Neuronal stem cell (in vitro differentiated cells): ENCODE results near the gene TRIB2.

Source experiments
- DNase-seq: peaks from one replicate; pipeline ENCODE4 v3.0.0-alpha.2; 2013; ENCODE audit warnings: low spot score
- H2AFZ ChIP-seq: one replicate; pipeline ENCODE4 v1.6.1; 2013; ENCODE audit warnings: mild to moderate bottlenecking, low read length, inconsistent platforms
- H2AK5ac ChIP-seq: 2 replicates; pipeline ENCODE4 v1.6.1; 2013; ENCODE audit warnings: low read depth, mild to moderate bottlenecking, inconsistent platforms, low read length, moderate library complexity, mixed read lengths
- H2BK120ac ChIP-seq: 2 replicates; pipeline ENCODE4 v1.6.1; 2013; ENCODE audit warnings: low read depth, mild to moderate bottlenecking, inconsistent platforms, low read length, moderate library complexity, mixed read lengths
- H2BK12ac ChIP-seq: one replicate; pipeline ENCODE4 v1.6.1; 2013; ENCODE audit warnings: low read length, inconsistent platforms
- H2BK15ac ChIP-seq: 2 replicates; pipeline ENCODE4 v1.6.1; 2013; ENCODE audit warnings: mild to moderate bottlenecking, low read length, inconsistent platforms, mixed read lengths
- H2BK5ac ChIP-seq: one replicate; pipeline ENCODE4 v1.6.1; 2013; ENCODE audit warnings: inconsistent platforms, mild to moderate bottlenecking, low read length, moderate library complexity
- H3K14ac ChIP-seq: one replicate; pipeline ENCODE4 v1.6.1; 2013; ENCODE audit warnings: low read length, inconsistent platforms
- H3K18ac ChIP-seq: 2 replicates; pipeline ENCODE4 v1.6.1; 2013; ENCODE audit warnings: low read length, inconsistent platforms
- H3K23ac ChIP-seq: 2 replicates; pipeline ENCODE4 v1.6.1; 2013; ENCODE audit warnings: low read depth, mild to moderate bottlenecking, mixed read lengths, low read length, inconsistent platforms; ENCODE audit not compliant: poor library complexity
- H3K27ac ChIP-seq: replicated peaks from 3 replicates; pipeline ENCODE4 v1.5.1; 2013; ENCODE audit warnings: low read length, inconsistent platforms
- H3K27me3 ChIP-seq, 3 experiments: 2 replicates each; pipeline ENCODE4 v1.6.1; 2013; ENCODE audit warnings: low read length in 3 of 3, mild to moderate bottlenecking in 2 of 3, inconsistent platforms in 1 of 3, low read depth in 1 of 3, mixed read lengths in 1 of 3, moderate library complexity in 1 of 3; ENCODE audit not compliant: control insufficient read depth in 3 of 3, insufficient read depth in 3 of 3
- H3K36me3 ChIP-seq, 2 donors: replicated peaks in 1 of 2; 2 replicates each; pipeline ENCODE4 v1.6.1; 2013; ENCODE audit warnings: low read length in 2 of 2; ENCODE audit not compliant: control insufficient read depth in 2 of 2, insufficient read depth in 2 of 2
- H3K4ac ChIP-seq: 2 replicates; pipeline ENCODE4 v1.6.1; 2013; ENCODE audit warnings: inconsistent platforms, mild to moderate bottlenecking, low read length, moderate library complexity
- H3K4me1 ChIP-seq, 2 donors: 1 replicate in 1 of 2; 2 replicates in 1 of 2; pipeline ENCODE4 v1.6.1; 2013; ENCODE audit warnings: low read length in 2 of 2, low read depth in 1 of 2; ENCODE audit not compliant: control insufficient read depth in 2 of 2, insufficient read depth in 1 of 2
- H3K4me2 ChIP-seq: one replicate; pipeline ENCODE4 v1.6.1; 2013; ENCODE audit warnings: mild to moderate bottlenecking, low read length, inconsistent platforms; ENCODE audit not compliant: insufficient read depth, poor library complexity, severe bottlenecking
- H3K4me3 ChIP-seq, 2 donors: 2 replicates each; pipeline ENCODE4 v1.5.1; 2013; ENCODE audit warnings: low read length in 2 of 2, mild to moderate bottlenecking in 2 of 2, inconsistent platforms in 1 of 2, moderate library complexity in 1 of 2
- H3K79me1 ChIP-seq: one replicate; pipeline ENCODE4 v1.6.1; 2013; ENCODE audit warnings: low read depth, mild to moderate bottlenecking, inconsistent platforms, low read length, moderate library complexity
- H3K9ac ChIP-seq: one replicate; pipeline ENCODE4 v1.6.1; 2013; ENCODE audit warnings: mild to moderate bottlenecking, low read depth, low read length, inconsistent platforms; ENCODE audit not compliant: poor library complexity
- H3K9me3 ChIP-seq, 2 donors: replicated peaks in 1 of 2; 2 replicates each; pipeline versions ENCODE3 to v1.6.1; 2013; ENCODE audit warnings: low read length in 2 of 2, mild to moderate bottlenecking in 2 of 2, inconsistent platforms in 1 of 2, low read depth in 1 of 2, mixed read lengths in 1 of 2, moderate library complexity in 1 of 2; ENCODE audit not compliant: control insufficient read depth in 2 of 2, insufficient read depth in 1 of 2
- H4K8ac ChIP-seq: one replicate; pipeline ENCODE4 v1.6.1; 2013; ENCODE audit warnings: low read depth, mild to moderate bottlenecking, inconsistent platforms, low read length, moderate library complexity
- H4K91ac ChIP-seq: one replicate; pipeline ENCODE4 v1.6.1; 2013; ENCODE audit warnings: low read length, low read depth, mild to moderate bottlenecking, inconsistent platforms; ENCODE audit not compliant: poor library complexity
- WGBS, 2 donors: extraction: QIAGEN DNeasy Blood & Tissue Kit; methylation state at CpG; one replicate each; pipeline ENCODE4 v1.1.7; 2013; ENCODE audit warnings: missing lambda C conversion rate in 2 of 2, mixed read lengths in 1 of 2; ENCODE audit not compliant: insufficient read length in 2 of 2, insufficient replicate concordance in 1 of 2; ENCODE audit errors: extremely low coverage in 2 of 2; 5-methylcytosine and 5-hydroxymethylcytosine counted together

Gene TRIB2

DNA sequence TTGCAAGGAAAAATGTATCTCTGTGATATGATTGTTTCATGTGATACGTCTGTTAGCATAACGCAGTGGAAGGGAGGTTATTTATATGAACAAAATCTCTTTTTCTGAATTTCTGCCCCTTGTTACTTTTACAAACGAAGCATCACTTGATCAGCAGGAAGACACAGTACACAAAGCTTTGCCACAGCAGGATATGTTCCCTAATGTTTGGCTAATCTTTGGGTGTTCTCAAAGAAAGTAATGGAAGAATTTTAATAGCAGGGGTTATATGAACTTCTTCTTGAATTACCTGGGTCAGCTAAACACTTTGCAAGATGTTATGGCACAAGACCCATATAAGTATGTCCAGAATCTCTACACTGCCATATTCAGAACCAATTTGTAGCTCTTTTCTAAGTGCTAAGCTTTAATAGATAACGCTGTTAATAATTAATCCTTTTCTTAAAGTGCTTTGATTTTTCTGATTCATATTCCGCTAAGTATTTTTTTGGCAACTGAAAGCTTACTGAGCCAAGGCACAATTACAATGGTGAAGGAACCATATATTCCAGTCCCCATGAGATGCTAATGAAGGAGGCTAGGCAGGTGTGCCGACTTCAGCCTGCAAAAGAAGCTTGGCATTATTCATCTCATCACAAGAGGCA, 33.2 kb upstream of the TRIB2 start:
- Histone ChIP-seq H2BK15ac (no peak overlapping the region), H3K23ac (no peak overlapping the region), H3K4me2 (no peak overlapping the region), H2AK5ac (no peak overlapping the region), H2BK120ac (no peak overlapping the region), H3K4ac (no peak overlapping the region), H3K4me1 (peaks cover 3 to 11% of the 10 kb centered on the region in 2 donors), H4K91ac (no peak overlapping the region), H3K9me3 (peaks cover 5 to 15% of the 10 kb centered on the region in 2 donors), H3K27ac (no peak overlapping the region), H2AFZ (no peak overlapping the region), H3K14ac (no peak overlapping the region), H3K36me3 (no peaks in the 10 kb centered on the region), H2BK5ac (no peak overlapping the region), H3K79me1 (no peaks in the 10 kb centered on the region), H3K9ac (no peak overlapping the region), H3K4me3 (no peak overlapping the region), H2BK12ac (no peak overlapping the region), H4K8ac (no peak overlapping the region), H3K27me3 (no peaks in the 10 kb centered on the region), H3K18ac (no peak overlapping the region)
- DNase-seq, result no peak
- no CpG with 5 or more reads among the region's 6 CpGs for WGBS, 2 donors

DNA sequence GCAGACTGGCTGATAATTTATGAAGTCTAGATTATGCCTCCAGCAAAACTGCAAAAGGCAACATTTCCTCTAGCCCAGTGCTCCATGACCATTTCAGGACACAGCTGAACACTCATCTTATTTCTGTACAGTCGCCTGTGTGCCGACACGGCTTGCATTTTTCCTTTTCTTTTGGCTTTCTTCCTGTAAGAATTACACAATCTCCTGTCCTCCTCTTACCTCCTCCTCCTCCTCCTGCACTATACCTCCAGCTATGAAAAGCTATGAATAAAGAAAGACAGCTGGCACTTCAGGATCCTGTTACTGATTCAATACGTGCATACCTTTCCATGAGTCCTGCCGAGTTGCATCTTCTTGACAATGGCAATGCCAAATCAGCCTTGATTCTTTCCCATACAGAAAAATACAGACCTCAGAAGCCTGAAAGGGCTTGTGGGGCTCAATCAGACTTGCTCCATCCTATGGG, 32.2 kb upstream of the TRIB2 start:
- no peak for DNase-seq
- WGBS, 2 donors, result no CpG with 5 or more reads among the region's 5 CpGs
- no peaks in the 10 kb centered on the region for H3K36me3 ChIP-seq
- no peak overlapping the region for H3K4ac ChIP-seq
- H3K4me3 ChIP-seq, result no peak overlapping the region
- H3K4me1 ChIP-seq, result peaks cover 3 to 11% of the 10 kb centered on the region in 2 donors
- no peaks in the 10 kb centered on the region for H3K27me3 ChIP-seq
- no peak overlapping the region for H3K9ac ChIP-seq
- H3K79me1 ChIP-seq, result no peaks in the 10 kb centered on the region
- peak overlapping the region; percentile 67 for H2AFZ ChIP-seq
- H2BK12ac ChIP-seq, result no peak overlapping the region
- H3K14ac ChIP-seq, result no peak overlapping the region
- no peak overlapping the region for H2BK120ac ChIP-seq
- no peak overlapping the region for H3K23ac ChIP-seq
- peaks cover 4 to 11% of the 10 kb centered on the region in 2 donors for H3K9me3 ChIP-seq
- H3K27ac ChIP-seq, result no peak overlapping the region
- no peak overlapping the region for H3K4me2 ChIP-seq
- no peak overlapping the region for H2BK5ac ChIP-seq
- no peak overlapping the region for H2BK15ac ChIP-seq
- no peak overlapping the region for H4K8ac ChIP-seq
- no peak overlapping the region for H3K18ac ChIP-seq
- no peak overlapping the region for H2AK5ac ChIP-seq
- no peak overlapping the region for H4K91ac ChIP-seq

DNA sequence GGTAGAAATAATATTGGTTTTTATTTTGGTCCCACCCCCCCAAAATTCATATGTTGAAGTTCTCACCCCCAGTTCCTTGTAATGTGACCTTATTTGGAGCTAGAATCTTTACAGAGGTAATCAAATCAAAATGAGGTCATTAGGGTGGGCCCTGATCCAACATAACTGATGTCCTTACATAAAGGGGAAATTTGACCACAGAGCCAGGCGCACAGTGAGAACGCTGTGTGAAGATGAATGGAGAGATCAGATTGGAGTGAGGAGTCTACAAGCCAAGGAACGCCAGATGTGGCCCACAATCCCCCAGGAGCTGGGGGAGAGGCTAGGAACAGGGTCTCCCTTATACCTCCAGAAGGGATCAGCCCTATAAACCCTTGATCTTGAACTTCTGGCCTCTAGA, 31.6 kb upstream of the TRIB2 start:
- Histone ChIP-seq H2AK5ac (no peak overlapping the region), H2BK15ac (no peak overlapping the region), H2BK5ac (no peak overlapping the region), H3K18ac (no peak overlapping the region), H4K91ac (no peak overlapping the region), H3K27ac (no peak overlapping the region), H2AFZ (no peak overlapping the region), H4K8ac (no peak overlapping the region), H3K4ac (no peak overlapping the region), H3K14ac (no peak overlapping the region), H3K79me1 (no peaks in the 10 kb centered on the region), H3K36me3 (no peaks in the 10 kb centered on the region), H3K4me3 (no peak overlapping the region), H3K27me3 (no peaks in the 10 kb centered on the region), H2BK12ac (no peak overlapping the region), H3K23ac (no peak overlapping the region), H3K9me3 (peaks cover 1 to 11% of the 10 kb centered on the region in 2 donors), H3K4me1 (peaks cover 3 to 11% of the 10 kb centered on the region in 2 donors), H3K9ac (no peak overlapping the region), H3K4me2 (no peak overlapping the region), H2BK120ac (no peak overlapping the region)
- WGBS, 2 donors, result no CpG with 5 or more reads among the region's 3 CpGs
- DNase-seq, result no peak

DNA sequence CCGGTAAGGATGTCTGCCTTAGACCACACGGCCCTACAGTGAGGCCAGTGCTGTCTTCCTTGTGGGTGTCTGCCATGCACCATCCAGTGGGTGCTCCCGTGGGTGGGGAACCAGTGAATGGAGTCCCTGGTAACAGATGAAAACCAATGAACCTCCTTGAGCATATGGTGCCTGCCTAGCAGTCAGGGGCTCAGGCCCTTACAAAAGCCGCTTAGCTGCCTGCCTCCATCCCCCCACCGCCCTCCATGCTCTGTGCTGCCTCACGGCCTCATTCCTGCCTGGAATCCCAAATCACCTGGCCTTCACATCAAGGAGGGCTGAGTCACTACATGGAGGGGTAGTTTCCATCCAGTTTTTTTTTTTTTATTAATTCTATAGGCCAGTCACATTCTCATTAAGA, 30.8 kb upstream of the TRIB2 start:
- H2BK12ac ChIP-seq, result no peak overlapping the region
- H2BK5ac ChIP-seq, result no peak overlapping the region
- no peak for DNase-seq
- H3K4ac ChIP-seq, result no peak overlapping the region
- H3K23ac ChIP-seq, result no peak overlapping the region
- H3K4me1 ChIP-seq, result peaks cover 3 to 11% of the 10 kb centered on the region in 2 donors
- H2AK5ac ChIP-seq, result no peak overlapping the region
- no CpG with 5 or more reads among the region's 6 CpGs for WGBS, 2 donors
- H3K4me3 ChIP-seq, result no peak overlapping the region
- H3K4me2 ChIP-seq, result no peak overlapping the region
- no peak overlapping the region for H4K91ac ChIP-seq
- H2AFZ ChIP-seq, result no peak overlapping the region
- peaks cover 1 to 4% of the 10 kb centered on the region in 2 donors for H3K9me3 ChIP-seq
- no peak overlapping the region for H4K8ac ChIP-seq
- H3K36me3 ChIP-seq, result no peaks in the 10 kb centered on the region
- no peak overlapping the region for H2BK15ac ChIP-seq
- H3K9ac ChIP-seq, result no peak overlapping the region
- H3K18ac ChIP-seq, result no peak overlapping the region
- H3K79me1 ChIP-seq, result no peaks in the 10 kb centered on the region
- H2BK120ac ChIP-seq, result no peak overlapping the region
- no peak overlapping the region for H3K27ac ChIP-seq
- H3K14ac ChIP-seq, result no peak overlapping the region
- H3K27me3 ChIP-seq, result no peaks in the 10 kb centered on the region
